CD4-positive, alpha-beta memory T cell (primary cell): ENCODE measurements around the gene ZNF30. TPM values are rescaled to one million over a fixed set of nuclear protein-coding genes. Genes with fewer than 3 reads are reported as not detected.

Source experiments
- CTCF ChIA-PET: fragments of 350-600 bp; sonication (Branson Sonifier 250); formaldehyde crosslinking; loops from one replicate; lab custom pipeline; 2021; ENCODE audit warnings: inconsistent platforms; ENCODE audit not compliant: partially characterized antibody; lab: Charles Lee
- POLR2A ChIA-PET: fragments of 350-600 bp; sonication (Branson Sonifier 250); formaldehyde crosslinking; loops from one replicate; lab custom pipeline; 2021; ENCODE audit not compliant: partially characterized antibody; lab: Charles Lee
- DNase-seq, 5 donors: peaks; one replicate each; pipeline versions ENCODE4 v3.0.0 to v3.0.0-alpha.2; 2020 to 2022; ENCODE audit warnings: mixed read lengths in 1 of 5
- H3K27ac ChIP-seq: one replicate; pipeline ENCODE4 v1.7.0; 2013; ENCODE audit warnings: low read depth, low read length
- H3K27me3 ChIP-seq: 2 replicates; pipeline ENCODE4 v1.7.0; 2013; ENCODE audit warnings: mild to moderate bottlenecking, low read length, moderate library complexity; ENCODE audit not compliant: insufficient read depth
- H3K36me3 ChIP-seq: 2 replicates; pipeline ENCODE4 v1.7.0; 2013; ENCODE audit warnings: mild to moderate bottlenecking, low read length, moderate library complexity; ENCODE audit not compliant: insufficient read depth
- H3K4me1 ChIP-seq: 2 replicates; pipeline ENCODE4 v1.7.0; 2013; ENCODE audit warnings: mild to moderate bottlenecking, low read length, moderate library complexity; ENCODE audit not compliant: insufficient read depth
- H3K4me3 ChIP-seq, 2 donors: one replicate each; pipeline ENCODE4 v1.7.0; 2013; ENCODE audit warnings: low read length in 2 of 2, mild to moderate bottlenecking in 1 of 2
- H3K9me3 ChIP-seq, 2 donors: one replicate each; pipeline ENCODE4 v1.7.0; 2013; ENCODE audit warnings: low read length in 2 of 2, control low read depth in 1 of 2; ENCODE audit not compliant: control insufficient read depth in 1 of 2
- H3K27ac Mint-ChIP-seq, 7 donors: one replicate each; pipeline ENCODE4 v1.8.0; 2020 to 2021; ENCODE audit warnings: mixed read lengths in 7 of 7, mild to moderate bottlenecking in 6 of 7, inconsistent platforms in 3 of 7, moderate library complexity in 3 of 7
- H3K27me3 Mint-ChIP-seq, 2 donors: one replicate each; pipeline ENCODE4 v1.8.0; 2020 to 2021; ENCODE audit warnings: mixed read lengths in 2 of 2
- H3K36me3 Mint-ChIP-seq, 2 donors: one replicate each; pipeline ENCODE4 v1.8.0; 2020 to 2021; ENCODE audit warnings: mixed read lengths in 2 of 2, inconsistent platforms in 1 of 2, mild to moderate bottlenecking in 1 of 2
- H3K4me1 Mint-ChIP-seq, 4 donors: one replicate each; pipeline ENCODE4 v1.8.0; 2020 to 2021; ENCODE audit warnings: mixed read lengths in 4 of 4, mild to moderate bottlenecking in 1 of 4
- H3K4me3 Mint-ChIP-seq, 8 donors: one replicate each; pipeline ENCODE4 v1.8.0; 2020 to 2021; ENCODE audit warnings: mixed read lengths in 8 of 8, mild to moderate bottlenecking in 7 of 8, moderate library complexity in 6 of 8, inconsistent platforms in 3 of 8
- H3K9me3 Mint-ChIP-seq, 8 donors: one replicate each; pipeline ENCODE4 v1.8.0; 2020 to 2021; ENCODE audit warnings: mixed read lengths in 8 of 8, mild to moderate bottlenecking in 5 of 8, inconsistent platforms in 3 of 8, moderate library complexity in 1 of 8
- intact Hi-C: fragments of 100-400 bp; cut with micrococcal nuclease; formaldehyde crosslinking; loops from one replicate; pipeline ENCODE4 v1.15.1; 2023
- polyA plus RNA-seq, 2 donors: library from polyadenylated mRNA; unstranded; fragments of 300-500 nt; fragmentation: Illumina TruSeq; gene quantifications; one replicate each; pipeline ENCODE4 v1.2.3, GENCODE V29; 2021
- total RNA-seq, 2 experiments: library from RNA; stranded (reverse); gene quantifications; one replicate each; pipeline ENCODE4 v1.2.3, GENCODE V29; 2021

The ZNF30 gene
- total and polyA plus RNA-seq, 4 experiments from 2014 or later: 5.4 to 9.7 (median 7.5) TPM

- Histone ChIP-seq H3K4me3 (no peak overlapping the region), H3K27me3 (no peaks in the 10 kb centered on the region), H3K9me3 (no peaks in the 10 kb centered on the region), H3K27ac (no peak overlapping the region), H3K36me3 (no peaks in the 10 kb centered on the region), H3K4me1 (peaks cover 10% of the 10 kb centered on the region)
- DNase-seq: no peak
- Mint-ChIP-seq H3K27me3 (peaks cover 0 to 2% of the 10 kb centered on the region in 2 donors), H3K36me3 (no peaks in the 10 kb centered on the region), H3K4me3 (no peak overlapping the region), H3K9me3 (no peaks in the 10 kb centered on the region), H3K27ac (no peak overlapping the region), H3K4me1 (peaks cover 9 to 13% (median 11%) of the 10 kb centered on the region in 4 donors)
- intact Hi-C loops: no loop called here
- CTCF ChIA-PET: interaction anchor here (0.8 to 1.3 kb wide), 2 partner anchors 15 to 30 kb away, joined by 3 read pairs; no protein-coding TSS in a partner anchor
- POLR2A ChIA-PET: no interaction called here
These were observed 55.6 kb downstream of the ZNF30 start for GRCh38 chr19:34982275-34982674.

GRCh38 chr19:34983786-34984185 lies 57.1 kb downstream of the ZNF30 start:
- no peaks in the 10 kb centered on the region for H3K9me3 ChIP-seq
- peaks cover 10% of the 10 kb centered on the region for H3K4me1 ChIP-seq
- CTCF ChIA-PET: interaction anchor here (1.1 to 2.7 kb wide), 3 partner anchors 11 to 60 kb away, joined by 4 to 21 read pairs (median 5); no protein-coding TSS in a partner anchor
- H3K27me3 ChIP-seq: no peaks in the 10 kb centered on the region
- POLR2A ChIA-PET: interaction anchor here (0.9 to 3.2 kb wide), 3 partner anchors 13 to 20 kb away, joined by 3 to 26 read pairs (median 5); partner anchors contain the start of gene GRAMD1A
- Mint-ChIP-seq H3K9me3 (no peaks in the 10 kb centered on the region), H3K27me3 (peaks cover 0 to 2% of the 10 kb centered on the region in 2 donors), H3K4me1 (peaks cover 11 to 17% (median 12%) of the 10 kb centered on the region in 4 donors), H3K27ac (no peak overlapping the region), H3K4me3 (no peak overlapping the region), H3K36me3 (no peaks in the 10 kb centered on the region)
- intact Hi-C loops: no loop called here
- H3K27ac ChIP-seq: no peak overlapping the region
- no peak overlapping the region for H3K4me3 ChIP-seq
- no peak for DNase-seq
- H3K36me3 ChIP-seq: no peaks in the 10 kb centered on the region

GRCh38 chr19:34984287-34984686 lies 57.6 kb downstream of the ZNF30 start:
- no peak overlapping the region for H3K27ac ChIP-seq
- Mint-ChIP-seq H3K36me3 (no peaks in the 10 kb centered on the region), H3K27ac (peak overlapping the region in 2 of 7 donors; percentile 11 to 14), H3K4me1 (peaks cover 11 to 17% (median 12%) of the 10 kb centered on the region in 4 donors), H3K4me3 (no peak overlapping the region), H3K27me3 (peaks cover 0 to 2% of the 10 kb centered on the region in 2 donors), H3K9me3 (no peaks in the 10 kb centered on the region)
- DNase-seq: no peak
- no peaks in the 10 kb centered on the region for H3K36me3 ChIP-seq
- H3K9me3 ChIP-seq: no peaks in the 10 kb centered on the region
- H3K4me1 ChIP-seq: peaks cover 10% of the 10 kb centered on the region
- no peak overlapping the region for H3K4me3 ChIP-seq
- intact Hi-C loops: no loop called here
- CTCF ChIA-PET: interaction anchor here (1.1 to 2.7 kb wide), 3 partner anchors 11 to 60 kb away, joined by 4 to 21 read pairs (median 5); no protein-coding TSS in a partner anchor
- POLR2A ChIA-PET: interaction anchor here (0.9 to 3.2 kb wide), 3 partner anchors 12 to 30 kb away, joined by 5 to 26 read pairs (median 16); partner anchors contain the start of gene GRAMD1A
- H3K27me3 ChIP-seq: no peaks in the 10 kb centered on the region

GRCh38 chr19:34985249-34986022 lies 58.7 kb downstream of the ZNF30 start:
- Mint-ChIP-seq H3K36me3 (no peaks in the 10 kb centered on the region), H3K4me3 (peak overlapping the region; percentile 7 to 66 (median 50)), H3K4me1 (peaks cover 12 to 19% (median 13%) of the 10 kb centered on the region in 4 donors), H3K27me3 (peaks cover 0 to 2% of the 10 kb centered on the region in 2 donors), H3K9me3 (no peaks in the 10 kb centered on the region), H3K27ac (peak overlapping the region in 6 of 7 donors; percentile 19 to 83 (median 60))
- H3K27me3 ChIP-seq: no peaks in the 10 kb centered on the region
- peaks cover 10% of the 10 kb centered on the region for H3K4me1 ChIP-seq
- H3K9me3 ChIP-seq: no peaks in the 10 kb centered on the region
- no peak overlapping the region for H3K27ac ChIP-seq
- POLR2A ChIA-PET: interaction anchor here (0.9 to 3.2 kb wide), 5 partner anchors 11 to 29 kb away, joined by 3 to 26 read pairs (median 13); partner anchors contain the start of gene GRAMD1A
- intact Hi-C loops: no loop called here
- no peak overlapping the region for H3K4me3 ChIP-seq
- peak in 1 of 5 donors; percentile 15 for DNase-seq
- no peaks in the 10 kb centered on the region for H3K36me3 ChIP-seq
- CTCF ChIA-PET: interaction anchor here (0.8 to 2.7 kb wide), 5 partner anchors 13 to 59 kb away, joined by 3 to 21 read pairs (median 5); partner anchors contain the start of gene ZNF792

- Mint-ChIP-seq H3K27ac (no peak overlapping the region), H3K4me3 (no peak overlapping the region), H3K27me3 (no peaks in the 10 kb centered on the region), H3K4me1 (peaks cover 14 to 38% (median 17%) of the 10 kb centered on the region in 4 donors), H3K9me3 (no peaks in the 10 kb centered on the region), H3K36me3 (no peaks in the 10 kb centered on the region)
- H3K4me1 ChIP-seq: peaks cover 10% of the 10 kb centered on the region
- H3K36me3 ChIP-seq: no peaks in the 10 kb centered on the region
- ChIA-PET POLR2A (no interaction called here), CTCF (interaction anchor here (1.2 kb wide), 1 partner anchor 25 kb away, joined by 3 read pairs; no protein-coding TSS in a partner anchor)
- H3K27me3 ChIP-seq: no peaks in the 10 kb centered on the region
- H3K9me3 ChIP-seq: no peaks in the 10 kb centered on the region
- no peak overlapping the region for H3K27ac ChIP-seq
- H3K4me3 ChIP-seq: no peak overlapping the region
- intact Hi-C loops: no loop called here
- DNase-seq: no peak
These were observed 61.4 kb downstream of the ZNF30 start for GRCh38 chr19:34988119-34988518.

- intact Hi-C loops: no loop called here
- ChIA-PET CTCF (interaction anchor here (0.6 to 2.1 kb wide), 4 partner anchors 9 to 645 kb away, joined by 3 to 7 read pairs (median 4); no protein-coding TSS in a partner anchor), POLR2A (interaction anchor here (1.3 to 4.8 kb wide), 2 partner anchors 12 to 14 kb away, joined by 4 to 28 read pairs; partner anchors contain the start of gene GRAMD1A)
- Mint-ChIP-seq H3K9me3 (no peaks in the 10 kb centered on the region), H3K4me1 (peaks cover 14 to 44% (median 20%) of the 10 kb centered on the region in 4 donors), H3K27me3 (no peaks in the 10 kb centered on the region), H3K4me3 (no peak overlapping the region), H3K36me3 (no peaks in the 10 kb centered on the region), H3K27ac (no peak overlapping the region)
- Histone ChIP-seq H3K27ac (no peak overlapping the region), H3K36me3 (no peaks in the 10 kb centered on the region), H3K4me1 (peaks cover 10% of the 10 kb centered on the region), H3K27me3 (no peaks in the 10 kb centered on the region), H3K9me3 (no peaks in the 10 kb centered on the region), H3K4me3 (no peak overlapping the region)
- no peak for DNase-seq
These were observed 62.6 kb downstream of the ZNF30 start for GRCh38 chr19:34989298-34989697.
